ENCODE results near the gene TREML4.

TREML4 gene

GRCh38 chr6:41204156-41204555 is 24.0 kb upstream of the TREML4 start:
- H3K4me3 ChIP-seq (ENCODE audit: low read depth, low read length): no peak overlapping the region
- no peak for DNase-seq (ENCODE audit: low read depth)
- TF ChIP-seq, protein P1, sequence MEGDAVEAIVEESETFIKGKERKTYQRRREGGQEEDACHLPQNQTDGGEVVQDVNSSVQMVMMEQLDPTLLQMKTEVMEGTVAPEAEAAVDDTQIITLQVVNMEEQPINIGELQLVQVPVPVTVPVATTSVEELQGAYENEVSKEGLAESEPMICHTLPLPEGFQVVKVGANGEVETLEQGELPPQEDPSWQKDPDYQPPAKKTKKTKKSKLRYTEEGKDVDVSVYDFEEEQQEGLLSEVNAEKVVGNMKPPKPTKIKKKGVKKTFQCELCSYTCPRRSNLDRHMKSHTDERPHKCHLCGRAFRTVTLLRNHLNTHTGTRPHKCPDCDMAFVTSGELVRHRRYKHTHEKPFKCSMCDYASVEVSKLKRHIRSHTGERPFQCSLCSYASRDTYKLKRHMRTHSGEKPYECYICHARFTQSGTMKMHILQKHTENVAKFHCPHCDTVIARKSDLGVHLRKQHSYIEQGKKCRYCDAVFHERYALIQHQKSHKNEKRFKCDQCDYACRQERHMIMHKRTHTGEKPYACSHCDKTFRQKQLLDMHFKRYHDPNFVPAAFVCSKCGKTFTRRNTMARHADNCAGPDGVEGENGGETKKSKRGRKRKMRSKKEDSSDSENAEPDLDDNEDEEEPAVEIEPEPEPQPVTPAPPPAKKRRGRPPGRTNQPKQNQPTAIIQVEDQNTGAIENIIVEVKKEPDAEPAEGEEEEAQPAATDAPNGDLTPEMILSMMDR (IDR thresholded peaks at IDR 0.05; ENCODE audit: low read depth, low read length, missing control alignments): no peak

DNA sequence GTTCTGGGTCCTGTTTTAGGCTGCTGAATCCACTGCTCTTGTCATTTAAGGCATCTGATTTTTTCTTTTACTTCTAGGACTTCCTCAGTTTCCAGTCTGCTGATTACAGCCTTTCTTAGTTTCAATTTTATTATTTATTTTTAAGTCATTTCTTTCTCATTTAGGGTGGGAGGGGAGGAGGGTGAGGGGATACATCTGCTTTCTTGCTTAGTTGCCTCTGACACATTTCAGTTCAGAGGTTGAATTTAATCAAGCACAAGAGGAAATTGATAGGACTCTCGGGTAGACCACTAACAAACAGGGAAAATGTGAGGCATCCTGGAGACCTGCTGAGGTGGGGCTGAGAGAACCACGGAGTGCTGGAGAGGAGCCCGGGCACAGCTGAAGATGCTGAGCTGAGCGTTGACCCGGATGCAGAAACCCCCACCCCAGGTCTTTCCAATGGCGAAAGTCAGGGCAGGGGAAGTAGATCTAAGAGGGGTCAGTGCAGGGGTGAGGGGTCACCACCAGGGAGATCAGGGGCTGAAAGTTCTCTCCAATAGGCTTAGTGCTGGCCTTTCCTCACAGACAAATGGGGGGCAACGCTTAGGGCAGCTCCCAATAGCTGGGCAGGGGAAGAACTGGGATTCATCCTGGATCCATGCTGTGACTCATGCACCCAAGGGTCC is 19.6 kb upstream of the TREML4 start:
- TF ChIP-seq, protein P1 (IDR thresholded peaks at IDR 0.05; ENCODE audit: low read depth, low read length, missing control alignments): no peak
- DNase-seq (ENCODE audit: low read depth): no peak
- H3K4me3 ChIP-seq (ENCODE audit: low read depth, low read length): no peak overlapping the region

- H3K4me3 ChIP-seq (ENCODE audit: low read depth, low read length): no peak overlapping the region
- DNase-seq (ENCODE audit: low read depth): no peak
- TF ChIP-seq, protein P1 (IDR thresholded peaks at IDR 0.05; ENCODE audit: low read depth, low read length, missing control alignments): no peak
Observed at GRCh38 chr6:41209547-41210320, 18.4 kb upstream of the TREML4 start.

GRCh38 chr6:41214559-41215238 is 13.4 kb upstream of the TREML4 start:
- DNase-seq (ENCODE audit: low read depth): no peak
- TF ChIP-seq, protein P1 (IDR thresholded peaks at IDR 0.05; ENCODE audit: low read depth, low read length, missing control alignments): no peak
- H3K4me3 ChIP-seq (ENCODE audit: low read depth, low read length): no peak overlapping the region

DNA sequence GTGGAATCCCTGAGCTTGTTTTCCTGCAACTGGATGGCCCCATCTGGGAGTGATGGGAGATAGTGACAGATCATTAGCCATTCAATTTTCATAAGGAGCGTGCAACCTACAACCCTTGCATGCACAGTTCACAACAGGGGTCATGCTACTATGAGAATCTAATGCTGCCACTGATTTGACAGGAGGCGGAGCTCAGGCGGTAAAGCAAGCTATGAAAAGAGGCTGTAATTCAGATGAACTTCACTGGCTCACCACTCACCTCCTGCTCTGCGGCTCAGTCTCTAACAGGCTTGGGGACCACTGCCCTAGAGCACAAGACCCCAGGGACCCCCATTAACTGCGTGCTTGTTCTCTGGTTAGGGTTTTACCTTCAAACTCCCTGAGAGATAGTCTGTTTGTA is 12.4 kb upstream of the TREML4 start:
- no peak for DNase-seq (ENCODE audit: low read depth)
- no peak overlapping the region for H3K4me3 ChIP-seq (ENCODE audit: low read depth, low read length)
- TF ChIP-seq, protein P1 (IDR thresholded peaks at IDR 0.05; ENCODE audit: low read depth, low read length, missing control alignments): no peak

GRCh38 chr6:41216616-41217015 is 11.5 kb upstream of the TREML4 start:
- H3K4me3 ChIP-seq (ENCODE audit: low read depth, low read length): no peak overlapping the region
- no peak for DNase-seq (ENCODE audit: low read depth)
- TF ChIP-seq, protein P1 (IDR thresholded peaks at IDR 0.05; ENCODE audit: low read depth, low read length, missing control alignments): no peak
